Ovary (tissue), 9 donors: ENCODE measurements around the gene NRXN3. TPM values are rescaled to one million over a fixed set of nuclear protein-coding genes. Genes with fewer than 3 reads are reported as not detected.

ENCODE experiments used
- DNase-seq, 5 donors: peaks; one replicate each; pipeline ENCODE4 v3.0.0-alpha.2; 2019 to 2020
- H3K27ac ChIP-seq, 2 donors: fragments of 200-600 bp; one replicate each; pipeline versions ENCODE4 v1.5.1 to v1.8.0; 2019 to 2022
- H3K27me3 ChIP-seq: fragments of 200-600 bp; one replicate; pipeline ENCODE4 v1.8.0; 2022
- H3K36me3 ChIP-seq: fragments of 200-600 bp; sonication (generic); one replicate; pipeline ENCODE4 v1.5.1; 2019
- H3K4me1 ChIP-seq: one replicate; pipeline ENCODE4 v1.8.1; 2013; ENCODE audit warnings: mild to moderate bottlenecking, moderate library complexity; ENCODE audit not compliant: insufficient read depth
- H3K4me3 ChIP-seq: fragments of 200-600 bp; sonication (generic); one replicate; pipeline ENCODE4 v1.5.1; 2017
- H3K9me3 ChIP-seq, 2 donors: fragments of 200-600 bp in 1 of 2; sonication (generic) in 1 of 2; one replicate each; pipeline versions ENCODE4 v1.5.1 to v1.8.1; 2013 to 2019; ENCODE audit warnings: mild to moderate bottlenecking in 1 of 2, moderate library complexity in 1 of 2
- EP300 ChIP-seq: sonication (generic); formaldehyde crosslinking; IDR thresholded peaks from one replicate; pipeline ENCODE4 v1.6.1; 2017; ENCODE audit warnings: antibody characterized with exemption
- POLR2A ChIP-seq: fragments of 450-650 bp; IDR thresholded peaks from one replicate; pipeline ENCODE4 v1.6.1; 2017; ENCODE audit warnings: antibody characterized with exemption, mild to moderate bottlenecking, moderate library complexity
- WGBS, 3 donors: extraction: QIAGEN DNeasy Blood & Tissue Kit in 1 of 3; methylation state at CpG; one replicate each; pipeline versions ENCODE4 v1.1.5 to v1.1.7; 2013 to 2017; 5-methylcytosine and 5-hydroxymethylcytosine counted together
- intact Hi-C, 4 donors: fragments of 100-400 bp; cut with DNase I; formaldehyde crosslinking; loops; one replicate each; pipeline versions ENCODE4 v1.11.0 to v1.15.1; 2022 to 2023
- polyA plus RNA-seq, 2 donors: library from polyadenylated mRNA; stranded (reverse); fragments of 200-250 nt in 1 of 2; fragments of 350-450 nt in 1 of 2; fragmentation: Illumina TruSeq in 1 of 2; extraction: RNeasy Lipid Tissue Mini Kit (QIAGEN cat#74804) in 1 of 2; gene quantifications; one replicate each; pipeline ENCODE4 v1.2.3, GENCODE V29; 2013 to 2014
- total RNA-seq, 7 donors: library from RNA; depleted of rRNA in 2 of 7; stranded (reverse); fragments of >200 nt in 2 of 7; fragmentation: NEBNext Ultra II Directional in 3 of 7; extraction: Animal tissue kit (Norgen Biotek cat#: 25700) in 3 of 7; gene quantifications; one replicate each; pipeline versions ENCODE4 v1.1.0 to v1.2.4, GENCODE V29; 2016 to 2023
- TF ChIP-seq, protein P1 (sequence below), 3 donors: fragments of 450-650 bp in 2 of 3; fragments of 200-600 bp in 1 of 3; IDR thresholded peaks; one replicate each; pipeline versions ENCODE4 v1.5.1 to v1.8.0; 2016 to 2022; ENCODE audit warnings: antibody characterized with exemption in 3 of 3, mild to moderate bottlenecking in 1 of 3
- donor health status: DM: no; HTN: no; CAD: no; lungs with moderate emphysema.
- donor health status: DM: no; HTN: no; CAD: no.
- donor health status: Bipolar disorder and iron deficiency.
- donor health status: DM: yes; HTN: yes; CAD: no.
- donor health status: DM: no; HTN: no; CAD: no.
- donor health status: DM: yes; HTN: yes; CAD: no.

Gene NRXN3
- total and polyA plus RNA-seq, 9 donors = 0.28 to 6.2 (median 0.82) TPM

DNA sequence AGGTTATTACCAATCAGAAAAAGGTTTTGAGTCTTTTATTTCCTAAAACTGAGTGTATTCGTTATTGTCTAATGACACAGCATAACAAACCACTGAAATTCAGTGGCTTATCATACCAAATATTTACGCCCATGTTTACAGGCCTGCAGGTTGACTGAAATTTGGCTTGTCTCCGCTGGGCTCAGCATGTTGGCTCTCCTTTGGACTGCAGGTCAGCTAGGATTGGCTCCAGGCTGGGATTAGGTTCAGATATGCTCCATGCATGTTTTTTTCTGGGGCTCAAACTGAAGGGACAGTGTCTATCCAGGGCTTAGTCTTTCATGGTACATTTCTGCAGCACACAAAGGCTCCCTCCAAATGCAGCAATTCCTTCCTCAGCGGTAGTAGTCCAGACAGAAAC is 1471.2 kb downstream of the NRXN3 start:
- Histone ChIP-seq H3K9me3 (no peaks in the 10 kb centered on the region), H3K4me1 (no peaks in the 10 kb centered on the region), H3K4me3 (no peak overlapping the region), H3K36me3 (no peaks in the 10 kb centered on the region), H3K27me3 (no peaks in the 10 kb centered on the region), H3K27ac (no peak overlapping the region)
- DNase-seq = no peak
- WGBS, 3 donors = 80 to 91% (median 83%) methylated on average over 4 of the region's 4 CpGs
- intact Hi-C loops = no loop called here
- TF ChIP-seq EP300 (no peak), POLR2A (no peak)
- TF ChIP-seq, protein P1, sequence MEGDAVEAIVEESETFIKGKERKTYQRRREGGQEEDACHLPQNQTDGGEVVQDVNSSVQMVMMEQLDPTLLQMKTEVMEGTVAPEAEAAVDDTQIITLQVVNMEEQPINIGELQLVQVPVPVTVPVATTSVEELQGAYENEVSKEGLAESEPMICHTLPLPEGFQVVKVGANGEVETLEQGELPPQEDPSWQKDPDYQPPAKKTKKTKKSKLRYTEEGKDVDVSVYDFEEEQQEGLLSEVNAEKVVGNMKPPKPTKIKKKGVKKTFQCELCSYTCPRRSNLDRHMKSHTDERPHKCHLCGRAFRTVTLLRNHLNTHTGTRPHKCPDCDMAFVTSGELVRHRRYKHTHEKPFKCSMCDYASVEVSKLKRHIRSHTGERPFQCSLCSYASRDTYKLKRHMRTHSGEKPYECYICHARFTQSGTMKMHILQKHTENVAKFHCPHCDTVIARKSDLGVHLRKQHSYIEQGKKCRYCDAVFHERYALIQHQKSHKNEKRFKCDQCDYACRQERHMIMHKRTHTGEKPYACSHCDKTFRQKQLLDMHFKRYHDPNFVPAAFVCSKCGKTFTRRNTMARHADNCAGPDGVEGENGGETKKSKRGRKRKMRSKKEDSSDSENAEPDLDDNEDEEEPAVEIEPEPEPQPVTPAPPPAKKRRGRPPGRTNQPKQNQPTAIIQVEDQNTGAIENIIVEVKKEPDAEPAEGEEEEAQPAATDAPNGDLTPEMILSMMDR (IDR thresholded peaks at IDR 0.05) = no peak

DNA sequence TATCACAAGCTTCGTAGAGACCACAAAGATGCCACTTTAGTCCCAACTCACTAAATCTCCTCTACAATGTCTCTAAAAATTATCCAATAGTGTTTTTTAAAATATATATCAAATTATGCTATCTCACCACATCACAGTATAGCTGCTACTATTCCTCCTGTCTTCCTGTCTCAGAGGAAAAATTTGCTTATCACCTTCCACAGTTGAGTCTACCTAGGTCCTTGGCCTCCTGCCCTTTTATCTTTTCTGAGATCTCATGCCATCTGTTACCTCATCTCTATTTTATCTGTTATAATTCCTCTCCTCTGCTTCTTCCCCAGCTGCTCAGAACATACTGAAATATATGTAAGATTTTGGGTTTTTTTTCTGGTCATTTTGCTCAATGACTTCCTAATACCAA is 1473.0 kb downstream of the NRXN3 start:
- TF ChIP-seq EP300 (no peak), POLR2A (no peak)
- TF ChIP-seq, protein P1 (IDR thresholded peaks at IDR 0.05) = no peak
- intact Hi-C loops = no loop called here

DNA sequence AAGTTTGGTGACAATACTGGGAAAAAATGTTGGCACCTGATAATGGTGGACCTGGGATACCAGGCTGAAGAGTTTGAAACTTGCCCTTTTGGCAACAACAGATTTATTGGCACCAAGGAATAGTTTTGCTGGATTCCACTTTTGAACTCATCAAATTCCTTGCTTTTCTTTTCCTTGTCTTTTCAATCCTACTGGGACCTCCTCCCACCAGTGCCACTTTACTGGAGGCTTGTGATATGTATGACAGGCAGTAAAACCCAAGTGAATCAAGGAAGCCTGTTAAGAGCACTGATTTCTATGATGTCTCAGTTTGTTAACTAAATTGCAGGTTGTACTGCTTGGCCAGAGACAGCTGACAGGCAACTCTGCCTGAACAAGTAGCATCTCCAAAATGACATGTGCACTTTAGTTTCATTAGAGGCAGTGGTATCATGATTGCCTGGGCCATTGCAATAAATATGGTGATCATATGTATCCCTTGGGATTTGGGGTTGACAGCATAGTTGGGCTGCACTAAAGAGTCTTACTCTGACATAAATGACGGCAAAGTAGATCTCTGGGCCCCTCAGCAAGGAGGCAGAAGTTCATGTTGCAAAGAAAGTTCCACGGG is 1475.7 kb downstream of the NRXN3 start:
- H3K4me1 ChIP-seq = no peaks in the 10 kb centered on the region
- H3K27me3 ChIP-seq = no peaks in the 10 kb centered on the region
- no peak overlapping the region for H3K27ac ChIP-seq
- H3K36me3 ChIP-seq = no peaks in the 10 kb centered on the region
- 88 to 95% (median 89%) methylated on average over 2 of the region's 2 CpGs for WGBS, 3 donors
- intact Hi-C loops = no loop called here
- no peaks in the 10 kb centered on the region for H3K9me3 ChIP-seq
- H3K4me3 ChIP-seq = no peak overlapping the region
- DNase-seq = no peak
- no peak for TF ChIP-seq EP300
- no peak for TF ChIP-seq POLR2A
- TF ChIP-seq, protein P1 (IDR thresholded peaks at IDR 0.05) = no peak

More for the DNA sequence above, 1473.0 kb downstream of the NRXN3 start:
- Histone ChIP-seq H3K4me1 (no peaks in the 10 kb centered on the region), H3K36me3 (no peaks in the 10 kb centered on the region), H3K27me3 (no peaks in the 10 kb centered on the region), H3K27ac (no peak overlapping the region), H3K4me3 (no peak overlapping the region), H3K9me3 (no peaks in the 10 kb centered on the region)
- no peak for DNase-seq
- 82 to 93% (median 86%) methylated on average over 1 of the region's 1 CpG for WGBS, 3 donors

DNA sequence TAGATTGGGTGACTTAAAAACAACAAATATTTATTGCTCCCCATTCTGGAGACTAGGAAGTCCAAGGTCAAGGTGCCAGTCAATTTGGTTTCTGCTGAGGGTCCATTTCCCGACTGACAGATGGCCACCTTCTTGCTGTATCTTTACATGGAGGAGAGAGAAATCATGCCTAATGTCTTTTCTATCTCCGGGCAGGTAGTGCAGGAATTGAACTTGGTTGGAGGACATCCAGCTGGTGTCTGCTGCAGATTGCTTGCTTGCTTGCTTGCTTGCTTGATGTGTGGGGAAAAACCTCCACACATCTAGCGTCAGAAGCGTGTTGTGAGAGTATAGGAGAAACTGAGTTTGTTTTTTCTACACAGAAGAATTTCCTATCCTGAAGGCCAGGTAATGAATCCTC is 1479.7 kb downstream of the NRXN3 start:
- Histone ChIP-seq H3K4me3 (no peak overlapping the region), H3K27me3 (no peaks in the 10 kb centered on the region), H3K27ac (no peak overlapping the region), H3K4me1 (no peaks in the 10 kb centered on the region), H3K9me3 (no peaks in the 10 kb centered on the region), H3K36me3 (no peaks in the 10 kb centered on the region)
- no peak for TF ChIP-seq EP300
- no peak for TF ChIP-seq POLR2A
- TF ChIP-seq, protein P1 (IDR thresholded peaks at IDR 0.05) = no peak
- no peak for DNase-seq
- 63 to 76% (median 72%) methylated on average over 4 of the region's 4 CpGs for WGBS, 3 donors
- intact Hi-C loops = loop anchor here in 2 of 4 donors (2.0 kb wide), 1 partner anchor 13 kb away; no protein-coding TSS in a partner anchor
